ENCODE data around the gene LRP1. TPM values are rescaled to one million over a fixed set of nuclear protein-coding genes. Genes with fewer than 3 reads are reported as not detected.
A peak's percentile ranks its signal among the peaks of the same experiment; 100 is the strongest.

LRP1 gene
- total RNA-seq: 760 TPM

DNA sequence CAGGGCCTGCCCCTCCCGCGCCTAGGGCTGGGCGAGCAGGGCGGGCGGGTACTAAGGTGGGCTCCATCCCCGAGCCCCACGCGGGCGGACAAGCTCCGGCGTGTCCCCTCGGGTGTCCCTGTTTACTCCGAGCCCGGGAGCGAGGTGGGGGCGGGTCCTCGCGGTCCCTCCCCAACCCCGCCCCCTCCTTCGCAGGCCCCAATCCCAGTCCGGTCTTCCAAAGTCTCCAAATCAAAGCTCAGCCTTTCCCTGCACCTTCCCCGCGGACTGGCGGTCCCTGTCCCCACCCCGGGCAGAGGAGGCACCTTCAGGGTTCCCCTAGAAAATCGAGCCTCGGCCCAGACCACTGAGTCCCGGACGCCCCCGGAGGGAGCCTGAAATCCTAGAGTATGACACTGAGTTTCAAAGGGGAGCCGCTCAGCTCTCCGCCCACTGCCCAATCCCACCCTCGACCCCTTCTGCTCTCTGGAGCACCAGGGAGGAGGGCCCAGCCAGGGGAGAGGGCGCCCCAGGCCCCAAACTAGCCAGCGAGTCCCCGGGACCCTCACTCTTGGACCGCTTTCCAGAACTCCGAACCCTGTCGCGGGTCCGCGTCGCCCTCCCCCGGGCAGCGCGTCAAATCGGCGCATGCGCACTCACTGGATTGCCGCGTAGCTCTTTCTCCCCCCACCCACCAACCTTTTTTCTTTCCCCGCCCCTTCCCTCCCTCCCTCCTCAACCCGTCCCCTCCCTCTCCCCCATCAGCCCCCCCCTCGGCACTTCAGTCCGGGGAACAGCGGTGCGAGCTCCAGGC is at the start of gene LRP1:
LRP1 (plus strand) TSS at position 758 of the 793 bp plus-strand sequence. CDS start 482 bp downstream, outside the sequence.
- peak; percentile 95 for DNase-seq (ENCODE audit: low spot score)
- ATAC-seq: peak; percentile 83
- intact Hi-C loops (cut with DNase I): no loop called here

DNA sequence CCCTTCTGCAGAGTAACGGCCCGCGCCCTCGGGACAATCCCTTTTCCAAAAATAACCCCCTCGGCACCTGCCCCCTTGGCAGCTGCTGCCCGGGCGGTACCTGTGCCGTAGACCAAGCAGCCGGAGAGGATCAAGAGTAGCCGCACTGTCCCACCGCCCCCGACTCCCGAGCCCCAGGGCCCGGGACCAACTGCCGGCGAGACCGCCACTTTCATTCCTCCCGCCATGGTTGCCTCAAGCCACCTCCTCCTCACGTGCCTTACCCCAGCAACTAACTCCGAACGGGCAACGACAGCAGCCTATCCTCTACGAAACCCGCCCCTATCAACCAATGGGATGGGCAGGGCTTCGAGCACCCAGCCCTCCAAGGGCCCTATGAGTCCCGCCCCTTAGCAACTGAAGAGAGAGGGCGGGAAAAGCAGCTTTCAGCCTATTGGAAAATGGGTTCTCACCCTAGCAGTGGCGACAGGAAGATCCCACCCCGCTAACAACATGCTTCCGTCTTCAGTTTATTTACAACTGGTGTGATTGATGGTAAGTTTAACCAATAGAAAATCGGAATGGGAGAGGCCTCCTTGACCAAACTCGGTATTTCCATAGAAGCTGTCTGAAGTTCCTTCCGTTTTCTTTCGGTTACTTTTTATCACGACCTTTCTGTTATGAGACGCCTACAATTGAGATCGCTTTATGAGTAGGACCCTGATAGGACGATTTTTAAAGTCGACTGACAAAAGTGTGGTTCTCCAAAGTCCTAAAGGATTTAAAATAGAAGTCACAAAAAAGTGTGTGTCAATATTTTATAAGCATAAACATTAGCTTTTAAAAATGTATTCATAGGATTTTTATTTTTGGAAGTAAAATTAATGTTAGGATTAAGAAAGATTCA is 49.5 kb upstream of the LRP1 start, which contains the start of gene NEMP1:
NEMP1 (minus strand) TSS at position 273 of the 886 bp plus-strand sequence; CDS start at position 227, 46 bp downstream.
- peak; percentile 100 for ATAC-seq
- intact Hi-C loops (cut with DNase I): no loop called here
- peak; percentile 95 for DNase-seq (ENCODE audit: low spot score)

DNA sequence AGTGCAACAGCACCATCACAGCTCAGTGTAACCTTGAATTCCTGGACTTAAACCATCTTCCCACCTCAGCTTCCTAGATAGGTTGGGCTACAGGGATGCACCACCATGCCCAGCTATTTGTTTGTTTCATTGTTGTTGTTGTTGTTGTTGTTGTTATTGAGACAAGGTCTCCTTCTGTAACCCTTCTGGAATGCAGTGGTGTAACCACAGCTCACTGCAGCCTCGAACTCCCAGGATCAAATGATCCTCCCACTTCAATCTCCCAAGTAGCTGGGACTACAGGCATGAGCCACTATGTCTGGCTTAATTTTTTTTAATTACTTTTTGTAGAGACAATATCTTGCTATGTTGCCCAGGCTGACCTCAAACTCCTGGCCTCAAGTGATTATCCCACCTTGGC is 48.5 kb upstream of the LRP1 start:
- ATAC-seq (no peak), DNase-seq (ENCODE audit: low spot score) (no peak)
- intact Hi-C loops (cut with DNase I): no loop called here

DNA sequence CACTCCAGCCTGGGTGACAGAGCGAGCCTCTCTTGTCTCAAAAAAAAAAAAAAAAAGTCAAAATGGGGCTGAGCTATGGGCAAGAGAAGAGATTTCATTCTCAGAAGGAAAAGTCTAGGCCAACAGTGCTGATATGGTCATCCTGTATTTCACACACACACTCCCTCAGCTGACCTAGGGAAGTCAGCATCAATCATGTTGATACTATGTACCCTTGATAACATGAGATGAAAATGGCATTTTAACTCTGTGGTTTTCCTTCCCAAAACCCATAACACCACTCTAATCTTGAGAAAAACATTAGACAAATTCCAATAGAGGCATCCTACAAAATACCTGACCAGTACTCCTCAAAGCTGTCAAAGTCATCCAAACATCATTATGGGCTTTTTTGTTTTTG is 47.4 kb upstream of the LRP1 start:
- no peak for DNase-seq (ENCODE audit: low spot score)
- intact Hi-C loops (cut with DNase I): no loop called here
- ATAC-seq: no peak

DNA sequence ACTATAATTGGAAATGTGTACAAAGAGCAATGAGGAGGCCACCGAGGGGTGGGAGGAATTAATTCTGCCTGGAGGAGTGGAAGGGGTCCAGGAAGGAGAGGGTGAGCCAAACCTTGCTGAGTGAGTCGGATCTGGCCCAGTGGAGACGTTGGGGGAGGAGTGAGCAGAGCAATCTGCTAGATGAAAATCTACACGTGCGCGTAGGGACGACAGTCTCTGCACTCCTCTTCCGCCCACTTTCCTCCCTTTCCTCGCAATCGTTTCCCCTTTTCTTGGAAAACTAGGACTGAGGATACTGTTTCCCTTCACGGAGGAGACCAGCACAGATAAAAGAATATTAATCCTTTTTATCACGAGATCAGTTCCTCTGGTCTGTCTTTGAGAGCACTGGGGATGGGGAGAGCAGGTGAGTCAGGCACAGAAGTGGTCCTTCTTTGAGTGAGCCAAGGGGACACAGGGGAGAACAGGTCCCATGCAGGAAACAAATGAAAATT is 42.2 kb upstream of the LRP1 start:
- peak; percentile 73 for DNase-seq (ENCODE audit: low spot score)

DNA sequence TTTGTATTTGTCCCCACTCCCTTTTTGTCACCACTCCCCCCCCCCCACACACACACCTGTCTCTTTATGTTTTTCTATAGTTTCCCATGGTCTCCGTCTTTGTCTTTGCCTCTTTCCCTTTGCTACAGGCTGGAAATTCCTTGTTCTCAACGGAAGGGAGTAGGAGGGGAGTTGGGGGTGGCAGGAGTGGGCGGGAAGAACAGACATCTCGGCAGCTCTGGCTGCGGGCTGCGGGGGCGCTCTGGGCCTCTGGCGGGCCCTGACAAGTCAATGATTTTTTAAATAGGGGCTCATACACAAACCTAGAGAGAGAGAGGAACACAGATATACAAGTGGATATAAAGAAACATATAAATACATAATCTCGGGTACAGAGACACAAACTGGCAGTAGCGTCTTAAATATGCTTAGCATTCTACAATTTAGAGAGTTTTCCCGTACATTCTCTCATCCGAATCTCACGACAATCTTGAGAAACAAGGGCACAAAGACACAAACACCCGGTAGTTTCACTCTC is 41.7 kb upstream of the LRP1 start:
- ATAC-seq: peak; percentile 40
- intact Hi-C loops (cut with DNase I): no loop called here
- peak; percentile 85 for DNase-seq (ENCODE audit: low spot score)

More for the DNA sequence above, 42.2 kb upstream of the LRP1 start:
- intact Hi-C loops (cut with DNase I): no loop called here
- ATAC-seq: no peak

DNA sequence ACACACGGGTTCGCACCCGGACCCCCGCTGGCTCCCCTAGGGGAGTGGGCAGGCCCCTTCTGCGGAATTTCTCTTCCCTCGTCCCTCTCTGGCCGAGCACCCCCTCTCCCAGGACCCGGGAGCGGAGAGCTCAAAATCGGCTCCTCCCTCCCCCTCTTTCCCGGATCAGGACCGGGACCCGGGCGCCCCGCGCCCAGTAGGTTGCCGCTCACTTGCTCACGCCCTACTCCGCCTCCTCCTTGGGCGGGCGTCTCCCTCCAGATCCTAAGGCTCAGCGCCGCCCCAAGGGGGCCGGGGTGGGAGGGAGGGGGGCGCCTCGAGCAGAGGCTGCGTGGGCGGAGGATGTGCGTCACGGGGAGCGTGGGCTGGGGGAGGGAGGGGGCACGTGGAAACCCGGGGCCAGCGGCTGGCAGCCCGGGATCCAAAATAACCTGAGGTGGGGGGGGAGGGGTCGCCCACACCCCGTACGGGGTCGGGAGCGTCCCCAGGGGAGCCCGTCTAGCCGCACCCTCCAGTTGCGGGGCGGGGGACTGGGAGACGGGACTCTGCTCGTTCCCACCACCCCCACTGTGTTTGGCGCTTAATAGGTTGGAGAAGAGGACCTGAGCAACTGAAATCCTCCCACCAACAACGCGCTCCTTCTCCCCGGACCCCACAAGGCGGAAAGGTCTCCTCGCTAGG is 41.1 kb upstream of the LRP1 start:
- peak; percentile 80 for ATAC-seq
- intact Hi-C loops (cut with DNase I): no loop called here
- peak; percentile 96 for DNase-seq (ENCODE audit: low spot score)

DNA sequence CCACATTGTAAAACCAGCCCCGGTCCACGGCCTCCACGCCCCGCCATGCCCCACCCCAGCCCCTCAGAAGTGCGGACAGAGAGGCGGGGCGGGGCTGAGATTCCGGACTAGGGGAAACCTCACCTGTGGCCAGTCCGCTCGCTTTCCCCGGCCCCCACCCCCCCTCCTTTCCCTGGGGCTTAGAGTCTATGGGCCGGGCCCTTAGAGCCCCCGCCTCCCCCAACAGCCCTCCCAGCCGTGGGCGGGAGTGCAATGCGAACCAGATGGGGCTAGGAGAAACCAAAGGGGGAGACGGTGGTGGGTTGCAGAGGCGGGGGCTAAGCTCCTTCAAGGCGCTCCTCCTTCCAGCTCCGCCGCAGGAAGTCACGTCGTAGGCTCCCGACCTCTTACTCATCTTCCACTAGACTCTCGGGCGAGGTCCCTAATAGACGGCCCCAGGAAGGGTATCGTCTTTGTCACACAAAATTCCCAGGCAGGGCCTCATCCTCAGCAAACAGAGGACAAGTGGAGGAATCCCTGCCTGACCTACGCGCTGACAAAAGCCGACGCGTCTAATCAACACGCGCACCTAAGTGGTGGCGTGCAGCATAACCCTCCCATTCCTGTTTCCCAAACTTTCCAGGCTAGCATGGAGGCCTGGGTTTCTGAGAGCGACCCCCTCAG is 40.5 kb upstream of the LRP1 start:
- DNase-seq (ENCODE audit: low spot score): peak; percentile 91
- intact Hi-C loops (cut with DNase I): no loop called here
- ATAC-seq: peak; percentile 83

DNA sequence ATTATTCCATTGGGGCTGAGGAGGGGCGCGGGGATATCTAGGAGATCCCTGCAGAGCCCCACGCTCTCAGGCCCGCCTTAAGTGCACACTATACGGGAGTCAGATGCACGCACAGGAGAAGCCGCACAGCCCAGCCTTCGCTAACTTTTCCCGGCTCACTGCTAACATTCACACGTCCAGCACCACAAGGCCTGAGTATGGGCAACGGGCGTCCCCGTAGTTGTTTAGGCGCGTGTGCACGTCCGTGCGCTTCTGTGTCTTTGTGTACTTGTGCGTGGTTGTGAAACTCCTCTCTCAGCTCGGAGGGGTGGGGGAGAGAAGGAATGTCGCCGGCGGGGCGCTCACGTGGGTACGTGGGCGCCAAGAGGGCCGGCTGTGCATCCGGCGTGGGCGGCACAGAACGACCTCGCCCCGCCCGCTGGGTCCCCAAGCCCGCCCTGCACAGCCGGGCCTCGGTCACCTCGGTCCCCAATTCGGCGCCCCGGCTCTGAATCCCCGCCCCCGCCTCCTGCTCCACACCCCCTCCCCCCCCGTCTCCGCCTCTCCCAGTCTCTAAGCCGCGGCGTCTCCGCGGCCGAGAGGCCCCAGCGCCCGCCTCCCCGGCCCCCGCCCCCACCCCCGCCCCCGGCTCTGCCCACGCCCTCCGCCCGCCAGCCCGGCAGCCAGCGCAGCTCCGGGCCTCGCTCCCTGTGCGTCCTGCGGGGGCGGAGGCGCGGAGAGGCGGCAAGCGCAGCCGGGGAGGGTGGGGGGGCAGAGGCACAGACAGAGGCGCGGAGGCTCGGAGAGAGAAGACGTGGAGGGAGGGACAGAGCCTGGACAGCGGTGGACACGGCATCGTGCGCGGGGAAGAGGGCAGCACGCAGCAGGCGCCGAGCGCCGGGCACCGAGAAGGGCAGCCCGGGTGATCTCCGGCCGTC is 39.7 kb upstream of the LRP1 start, which contains the start of gene NAB2:
NAB2 (plus strand) TSS at position 761 of the 917 bp plus-strand sequence. CDS start 158 bp downstream, outside the sequence.
- DNase-seq (ENCODE audit: low spot score): peak; percentile 97
- intact Hi-C loops (cut with DNase I): no loop called here
- peak; percentile 80 for ATAC-seq

DNA sequence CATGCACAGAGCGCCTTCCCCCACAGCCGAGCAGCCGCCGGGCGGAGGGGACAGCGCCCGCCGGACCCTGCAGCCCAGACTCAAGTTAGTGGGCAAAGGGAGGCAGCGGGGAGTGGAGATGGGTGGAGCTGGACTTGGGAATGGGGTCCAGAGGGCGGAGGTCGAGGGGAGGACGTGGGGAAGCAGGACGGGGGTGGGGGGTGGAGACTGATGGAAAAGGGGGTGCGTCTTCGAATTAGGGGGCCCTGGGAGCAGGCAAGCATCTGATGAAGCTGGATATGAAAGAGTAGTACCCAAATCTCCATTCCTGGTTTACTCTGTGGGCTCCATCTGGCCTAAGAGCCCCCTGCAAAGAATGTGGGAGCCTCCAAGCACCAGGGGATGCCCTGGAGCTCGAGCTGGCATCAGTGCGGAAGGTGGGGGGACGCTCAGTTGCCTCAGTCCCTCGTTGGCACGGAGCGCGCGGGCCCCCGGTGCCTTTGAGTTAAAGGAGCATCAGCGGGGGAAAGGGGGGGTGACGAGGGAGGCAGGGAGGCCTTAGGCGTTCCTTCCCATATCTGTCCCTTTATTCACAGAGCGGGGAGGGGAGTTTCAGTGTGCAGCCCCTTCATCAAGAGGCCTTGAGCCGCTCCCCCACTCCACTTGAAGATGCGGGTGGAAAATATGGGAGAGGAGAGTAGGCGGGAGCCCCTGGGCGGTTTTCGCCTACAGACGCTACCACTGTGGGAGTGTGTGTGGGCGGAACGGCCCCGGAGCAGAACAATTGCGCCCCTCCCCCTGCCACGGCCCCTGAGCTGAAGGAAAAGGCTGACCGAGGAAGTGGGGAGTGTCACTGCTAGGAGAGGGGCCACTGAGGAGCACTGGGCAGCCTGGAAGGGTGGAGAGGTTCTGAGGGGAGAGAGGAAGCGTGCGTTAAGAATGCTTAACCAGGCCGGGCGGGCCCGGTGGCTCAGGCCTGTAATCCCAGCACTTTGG is 38.7 kb upstream of the LRP1 start:
- DNase-seq (ENCODE audit: low spot score): peak; percentile 90
- intact Hi-C loops (cut with DNase I): no loop called here
- peak; percentile 3 for ATAC-seq

DNA sequence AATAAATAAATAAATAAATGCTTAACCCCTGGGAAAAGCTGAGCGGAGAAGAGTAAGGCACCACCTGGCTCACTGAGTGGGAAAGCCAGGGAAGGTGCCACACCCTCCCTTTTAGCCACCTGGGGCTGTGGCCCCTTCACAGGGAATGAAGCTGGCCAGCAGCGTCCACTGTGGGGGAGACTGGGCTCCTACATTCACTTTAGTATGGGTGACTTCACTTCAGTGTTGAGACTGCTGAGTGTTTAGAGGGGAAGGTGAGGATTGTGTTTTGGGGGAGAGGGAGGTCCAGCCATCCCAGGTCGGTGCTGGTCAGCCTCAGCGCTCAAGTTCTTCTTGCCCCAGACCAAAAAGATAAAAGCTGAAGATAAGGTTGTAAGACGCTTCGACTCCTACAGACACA is 37.8 kb upstream of the LRP1 start:
- no peak for ATAC-seq
- DNase-seq (ENCODE audit: low spot score): peak; percentile 45
- intact Hi-C loops (cut with DNase I): no loop called here

DNA sequence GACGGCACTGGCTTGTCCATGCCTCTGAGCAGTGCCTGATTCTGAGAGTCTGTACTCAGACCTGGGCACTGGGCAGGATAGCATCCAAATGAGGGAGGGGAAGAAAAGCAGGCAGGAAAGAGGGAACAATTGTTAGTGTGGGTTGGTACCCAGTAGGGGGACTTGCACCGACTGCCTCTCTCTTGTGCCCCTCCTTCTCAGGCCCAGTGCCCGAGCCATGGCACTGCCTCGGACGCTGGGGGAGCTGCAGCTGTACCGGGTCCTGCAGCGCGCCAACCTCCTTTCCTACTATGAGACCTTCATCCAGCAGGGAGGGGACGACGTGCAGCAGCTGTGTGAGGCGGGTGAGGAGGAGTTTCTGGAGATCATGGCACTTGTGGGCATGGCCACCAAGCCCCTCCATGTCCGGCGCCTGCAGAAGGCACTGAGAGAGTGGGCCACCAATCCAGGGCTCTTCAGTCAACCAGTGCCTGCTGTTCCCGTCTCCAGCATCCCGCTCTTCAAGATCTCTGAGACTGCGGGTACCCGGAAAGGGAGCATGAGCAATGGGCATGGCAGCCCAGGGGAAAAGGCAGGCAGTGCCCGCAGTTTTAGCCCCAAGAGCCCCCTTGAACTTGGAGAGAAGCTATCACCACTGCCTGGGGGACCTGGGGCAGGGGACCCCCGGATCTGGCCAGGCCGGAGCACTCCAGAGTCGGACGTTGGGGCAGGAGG is 37.2 kb upstream of the LRP1 start:
- peak; percentile 66 for DNase-seq (ENCODE audit: low spot score)

DNA sequence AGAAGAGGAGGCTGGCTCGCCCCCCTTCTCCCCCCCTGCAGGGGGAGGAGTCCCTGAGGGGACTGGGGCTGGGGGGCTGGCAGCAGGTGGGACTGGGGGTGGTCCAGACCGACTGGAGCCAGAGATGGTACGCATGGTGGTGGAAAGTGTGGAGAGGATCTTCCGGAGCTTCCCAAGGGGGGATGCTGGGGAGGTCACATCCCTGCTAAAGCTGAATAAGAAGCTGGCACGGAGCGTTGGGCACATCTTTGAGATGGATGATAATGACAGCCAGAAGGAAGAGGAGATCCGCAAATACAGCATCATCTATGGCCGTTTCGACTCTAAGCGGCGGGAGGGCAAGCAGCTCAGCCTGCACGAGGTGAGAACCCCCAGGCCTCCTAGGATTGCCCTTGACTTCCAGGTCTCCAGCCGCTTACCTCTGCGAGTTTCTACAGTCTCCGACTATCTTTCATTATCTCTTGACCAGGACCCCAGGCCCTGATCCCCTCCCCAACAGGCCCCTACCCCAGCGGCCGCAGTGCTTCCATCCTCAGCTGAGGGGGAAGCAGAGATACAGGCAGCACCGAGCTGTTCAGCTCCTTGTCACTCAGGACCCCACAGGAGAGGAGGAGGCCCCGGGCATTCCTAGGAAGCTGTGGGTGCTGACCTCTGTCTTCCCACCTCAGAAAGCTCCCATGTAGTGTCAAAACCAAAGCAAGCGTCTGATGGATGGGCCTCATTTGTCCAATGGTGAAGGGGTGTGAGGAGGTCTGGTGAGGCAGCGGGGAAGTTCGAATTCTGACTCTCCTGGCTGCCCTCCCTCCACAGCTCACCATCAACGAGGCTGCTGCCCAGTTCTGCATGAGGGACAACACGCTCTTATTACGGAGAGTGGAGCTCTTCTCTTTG is 36.4 kb upstream of the LRP1 start:
- intact Hi-C loops (cut with DNase I): no loop called here
- DNase-seq (ENCODE audit: low spot score) (peak; percentile 61), ATAC-seq (no peak)

More for the DNA sequence above, 37.2 kb upstream of the LRP1 start:
- no peak for ATAC-seq
- intact Hi-C loops (cut with DNase I): no loop called here

DNA sequence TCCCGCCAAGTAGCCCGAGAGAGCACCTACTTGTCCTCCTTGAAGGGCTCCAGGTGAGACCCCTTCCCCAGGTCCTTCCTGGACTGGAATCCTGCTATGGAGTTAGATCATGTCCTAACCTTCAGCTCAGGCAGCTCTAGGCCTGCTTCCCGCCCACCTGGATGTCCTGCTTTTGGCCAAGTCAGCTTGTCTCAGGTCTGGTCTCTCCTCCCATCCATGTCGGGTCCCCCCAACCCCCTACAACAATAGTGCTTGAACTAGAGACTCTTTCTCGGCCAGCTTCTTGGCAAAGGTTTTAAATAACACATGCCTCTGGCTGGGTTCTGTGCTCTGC is 35.8 kb upstream of the LRP1 start:
- ATAC-seq (no peak), DNase-seq (ENCODE audit: low spot score) (peak; percentile 54)
- intact Hi-C loops (cut with DNase I): no loop called here

Data from sciatic nerve (tissue), 2 donors.